Measurements from ENCODE around the gene RYR2. TPM values are rescaled to one million over a fixed set of nuclear protein-coding genes. Genes with fewer than 3 reads are reported as not detected.
"Not testable (repeated sequence)": the region's sequence is repeated elsewhere in the genome, so short reads cannot be mapped to it uniquely, and the experiment has no call there.

Gene RYR2
- total RNA-seq, 2 donors from 2014 or later: 14.2 to 17.1 TPM

DNA sequence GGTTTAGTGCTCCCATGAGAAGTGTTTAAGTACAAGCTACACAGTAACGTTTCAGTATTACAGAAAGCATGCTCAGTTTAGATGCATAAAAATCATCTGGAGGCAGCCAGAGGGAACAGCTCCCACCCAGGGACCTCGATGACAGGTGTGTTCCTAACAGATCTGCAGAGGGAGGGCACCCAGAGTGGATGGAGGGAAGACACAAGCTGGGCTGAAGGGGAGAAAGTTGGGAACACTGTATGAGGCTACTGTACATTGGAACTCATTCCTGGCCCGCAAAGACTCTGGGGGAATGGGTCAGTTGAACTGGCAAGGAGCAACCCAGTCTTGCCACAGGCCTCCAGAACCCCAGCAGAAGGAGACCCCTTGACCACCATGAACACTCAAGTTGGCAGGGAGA, 796.3 kb downstream of the RYR2 start:
- Histone ChIP-seq H3K36me3 (replicated peaks in 1 of 2; ENCODE audit: insufficient read depth in 1 of 2, low read depth in 2 of 2) (no peaks in the 10 kb centered on the region), H3K4me3 (no peak overlapping the region), H3K27ac (no peak overlapping the region), H3K4me1 (no peaks in the 10 kb centered on the region), H3K27me3 (no peaks in the 10 kb centered on the region), H3K9me3 (no peaks in the 10 kb centered on the region)
- no peak for DNase-seq
- TF ChIP-seq, protein P1, sequence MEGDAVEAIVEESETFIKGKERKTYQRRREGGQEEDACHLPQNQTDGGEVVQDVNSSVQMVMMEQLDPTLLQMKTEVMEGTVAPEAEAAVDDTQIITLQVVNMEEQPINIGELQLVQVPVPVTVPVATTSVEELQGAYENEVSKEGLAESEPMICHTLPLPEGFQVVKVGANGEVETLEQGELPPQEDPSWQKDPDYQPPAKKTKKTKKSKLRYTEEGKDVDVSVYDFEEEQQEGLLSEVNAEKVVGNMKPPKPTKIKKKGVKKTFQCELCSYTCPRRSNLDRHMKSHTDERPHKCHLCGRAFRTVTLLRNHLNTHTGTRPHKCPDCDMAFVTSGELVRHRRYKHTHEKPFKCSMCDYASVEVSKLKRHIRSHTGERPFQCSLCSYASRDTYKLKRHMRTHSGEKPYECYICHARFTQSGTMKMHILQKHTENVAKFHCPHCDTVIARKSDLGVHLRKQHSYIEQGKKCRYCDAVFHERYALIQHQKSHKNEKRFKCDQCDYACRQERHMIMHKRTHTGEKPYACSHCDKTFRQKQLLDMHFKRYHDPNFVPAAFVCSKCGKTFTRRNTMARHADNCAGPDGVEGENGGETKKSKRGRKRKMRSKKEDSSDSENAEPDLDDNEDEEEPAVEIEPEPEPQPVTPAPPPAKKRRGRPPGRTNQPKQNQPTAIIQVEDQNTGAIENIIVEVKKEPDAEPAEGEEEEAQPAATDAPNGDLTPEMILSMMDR (IDR thresholded peaks at IDR 0.05): no peak
- no peak for TF ChIP-seq POLR2A (IDR thresholded peaks at IDR 0.05)
- WGBS, 2 donors: 27 to 36% methylated on average over 3 of the region's 3 CpGs
- intact Hi-C loops (cut with DNase I): no loop called here
- ATAC-seq: no peak

DNA sequence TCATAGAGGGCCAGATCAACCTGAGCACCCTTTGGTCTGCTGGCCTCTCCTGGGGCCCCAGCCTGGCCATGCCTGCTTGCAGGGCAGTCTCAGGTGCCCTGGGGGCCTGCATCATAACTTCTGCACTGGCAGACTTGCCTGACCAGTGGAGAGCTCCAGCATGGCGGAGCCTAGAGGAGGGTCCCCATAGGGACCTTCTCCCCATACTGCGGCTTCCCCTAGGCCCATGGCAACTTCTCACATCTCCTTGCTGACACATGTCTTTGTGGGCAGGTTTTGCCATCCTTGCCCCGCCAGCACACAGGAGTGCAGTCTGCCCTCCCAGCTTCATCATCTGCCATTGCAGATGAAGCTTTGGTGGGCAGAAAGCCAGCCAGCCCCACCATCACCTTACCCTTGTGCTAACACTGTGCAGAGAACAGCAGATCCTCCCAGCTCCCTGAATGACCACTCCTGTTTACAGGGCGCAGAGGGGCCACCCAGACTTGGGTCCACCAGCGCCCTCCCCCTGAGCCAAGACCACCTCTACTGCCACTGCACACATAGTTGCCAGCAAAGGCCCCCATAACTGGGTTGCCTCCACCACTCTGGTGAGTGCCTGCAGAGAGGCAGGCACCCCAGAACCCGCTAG, 797.0 kb downstream of the RYR2 start:
- Histone ChIP-seq H3K27me3 (no peaks in the 10 kb centered on the region), H3K36me3 (replicated peaks in 1 of 2; ENCODE audit: insufficient read depth in 1 of 2, low read depth in 2 of 2) (no peaks in the 10 kb centered on the region), H3K4me1 (no peaks in the 10 kb centered on the region), H3K9me3 (no peaks in the 10 kb centered on the region), H3K4me3 (no peak overlapping the region), H3K27ac (no peak overlapping the region)
- intact Hi-C loops (cut with DNase I): no loop called here
- ATAC-seq: no peak
- WGBS, 2 donors: 84 to 94% methylated on average over 3 to 6 of the region's 6 CpGs
- no peak for DNase-seq
- TF ChIP-seq POLR2A (IDR thresholded peaks at IDR 0.05): no peak
- TF ChIP-seq, protein P1 (IDR thresholded peaks at IDR 0.05): no peak

DNA sequence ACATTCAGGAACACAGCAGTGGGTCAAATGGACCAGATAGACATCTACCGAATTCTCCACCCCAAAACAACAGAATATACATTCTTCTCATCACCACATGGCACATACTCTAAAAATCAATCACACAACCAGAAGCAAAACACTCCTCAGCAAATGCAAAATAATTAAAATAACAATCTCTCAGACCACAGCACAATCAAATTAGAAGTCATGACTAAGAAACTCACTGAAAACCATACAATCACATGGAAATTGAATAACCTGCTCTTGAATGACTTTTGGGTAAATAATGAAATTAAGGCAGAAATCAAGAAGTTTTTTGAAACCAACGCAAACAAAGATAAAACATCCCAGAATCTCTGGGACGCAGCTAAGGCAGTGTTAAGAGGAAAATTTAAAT, 799.5 kb downstream of the RYR2 start:
- ATAC-seq (no peak), DNase-seq (no peak)
- Histone ChIP-seq H3K27me3 (no peaks in the 10 kb centered on the region), H3K27ac (no peak overlapping the region), H3K36me3 (replicated peaks in 1 of 2; ENCODE audit: insufficient read depth in 1 of 2, low read depth in 2 of 2) (no peaks in the 10 kb centered on the region), H3K9me3 (no peaks in the 10 kb centered on the region), H3K4me3 (no peak overlapping the region), H3K4me1 (no peaks in the 10 kb centered on the region)
- intact Hi-C loops (cut with DNase I): no loop called here
- TF ChIP-seq, protein P1 (IDR thresholded peaks at IDR 0.05): no peak
- TF ChIP-seq POLR2A (IDR thresholded peaks at IDR 0.05): no peak
- WGBS, 2 donors: 38 to 40% methylated on average over 3 of the region's 3 CpGs

DNA sequence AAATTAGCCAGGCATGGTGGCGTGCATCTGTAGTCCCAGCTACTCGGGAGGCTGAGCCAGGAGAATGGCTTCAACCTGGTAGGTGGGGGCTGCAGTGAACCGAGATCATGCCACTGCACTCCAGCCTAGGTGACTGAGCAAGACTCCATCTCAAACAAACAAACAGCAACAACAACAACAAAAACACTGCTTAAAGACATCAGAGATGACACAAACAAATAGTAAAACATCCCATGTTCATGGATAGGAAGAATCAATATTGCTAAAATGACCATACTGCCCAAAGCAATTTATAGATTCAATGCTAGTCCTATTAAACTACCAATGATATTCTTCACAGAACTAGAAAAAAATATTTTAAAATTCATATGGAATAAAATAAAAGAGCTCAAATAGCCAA, 801.5 kb downstream of the RYR2 start:
- DNase-seq; intact Hi-C loops (cut with DNase I); H3K4me3 ChIP-seq; ATAC-seq; H3K27me3 ChIP-seq; H3K9me3 ChIP-seq; H3K27ac ChIP-seq; H3K4me1 ChIP-seq; H3K36me3 ChIP-seq (replicated peaks in 1 of 2; ENCODE audit: insufficient read depth in 1 of 2, low read depth in 2 of 2): not testable (repeated sequence)
- whole genome bisulfite sequencing, 2 donors: 83 to 86% methylated on average over 3 of the region's 3 CpGs

DNA sequence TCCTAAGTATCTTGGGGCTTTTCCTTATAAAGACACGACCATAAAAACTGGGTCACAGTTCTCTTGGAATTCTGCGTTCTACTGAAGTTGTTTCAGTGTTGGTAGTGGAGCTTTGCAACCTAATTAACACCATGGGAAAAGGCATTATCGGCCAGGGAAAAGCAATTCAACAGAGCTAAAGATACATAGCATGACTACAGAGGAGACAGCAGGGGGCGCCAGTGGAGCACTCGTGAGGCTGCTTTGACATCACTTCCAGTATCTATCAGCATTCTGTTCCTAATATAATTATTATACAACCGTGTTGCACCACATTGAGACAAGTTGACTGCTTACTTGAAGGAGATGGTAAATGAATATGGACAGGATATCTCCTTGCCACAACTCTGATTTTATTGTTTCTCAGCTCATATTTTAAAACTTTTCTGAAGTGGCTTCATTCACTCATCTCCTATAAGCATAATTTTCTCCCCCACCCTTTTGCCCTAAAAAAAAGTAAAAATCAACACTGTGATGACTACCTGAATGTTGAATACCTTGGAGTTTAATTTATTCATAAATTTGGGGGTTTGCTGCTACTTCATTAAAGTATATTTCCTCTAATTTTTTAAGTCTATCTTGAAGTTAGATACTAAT, 809.3 kb downstream of the RYR2 start:
- no peaks in the 10 kb centered on the region for H3K4me1 ChIP-seq
- no peak for TF ChIP-seq POLR2A (IDR thresholded peaks at IDR 0.05)
- TF ChIP-seq, protein P1 (IDR thresholded peaks at IDR 0.05): peak; percentile 19 to 53 (median 46)
- H3K4me3 ChIP-seq: no peak overlapping the region
- H3K27ac ChIP-seq: no peak overlapping the region
- H3K27me3 ChIP-seq: no peaks in the 10 kb centered on the region
- peak; percentile 56 to 70 (median 64) for DNase-seq
- H3K9me3 ChIP-seq: no peaks in the 10 kb centered on the region
- no peaks in the 10 kb centered on the region for H3K36me3 ChIP-seq (replicated peaks in 1 of 2; ENCODE audit: insufficient read depth in 1 of 2, low read depth in 2 of 2)
- 24 to 30% methylated on average over 6 of the region's 6 CpGs for WGBS, 2 donors
- peak; percentile 42 for ATAC-seq
- intact Hi-C loops (cut with DNase I): no loop called here
